ENCODE measurements around the gene SARS1.
"Not testable (repeated sequence)": the region's sequence is repeated elsewhere in the genome, so short reads cannot be mapped to it uniquely, and the experiment has no call there.

The SARS1 gene

GRCh38 chr1:109277434-109278204 lies 63.9 kb downstream of the SARS1 start:
- no peaks in the 10 kb centered on the region for H3K36me3 Mint-ChIP-seq (ENCODE audit: low read depth)
- H3K9me3 Mint-ChIP-seq: no peaks in the 10 kb centered on the region
- peaks cover 15% of the 10 kb centered on the region for H3K4me1 Mint-ChIP-seq (ENCODE audit: low read depth)
- no peaks in the 10 kb centered on the region for H3K27me3 Mint-ChIP-seq
- H3K27ac Mint-ChIP-seq: no peak overlapping the region
- no peak overlapping the region for H3K4me3 Mint-ChIP-seq

- H3K4me1 Mint-ChIP-seq (ENCODE audit: low read depth): peaks cover 24% of the 10 kb centered on the region
- H3K27me3 Mint-ChIP-seq: no peaks in the 10 kb centered on the region
- H3K4me3 Mint-ChIP-seq: no peak overlapping the region
- H3K27ac Mint-ChIP-seq: no peak overlapping the region
- no peaks in the 10 kb centered on the region for H3K9me3 Mint-ChIP-seq
- H3K36me3 Mint-ChIP-seq (ENCODE audit: low read depth): no peaks in the 10 kb centered on the region
Observed at GRCh38 chr1:109279615-109280278, 66.0 kb downstream of the SARS1 start.

GRCh38 chr1:109280862-109281261 lies 67.1 kb downstream of the SARS1 start:
- H3K4me1 Mint-ChIP-seq (ENCODE audit: low read depth): peaks cover 24% of the 10 kb centered on the region

GRCh38 chr1:109281680-109282496 lies 68.2 kb downstream of the SARS1 start:
- Mint-ChIP-seq H3K27ac (no peak overlapping the region), H3K4me3 (peak overlapping the region; percentile 91), H3K4me1 (ENCODE audit: low read depth) (peaks cover 24% of the 10 kb centered on the region), H3K36me3 (ENCODE audit: low read depth) (no peaks in the 10 kb centered on the region), H3K27me3 (no peaks in the 10 kb centered on the region), H3K9me3 (no peaks in the 10 kb centered on the region)

More at GRCh38 chr1:109280862-109281261, 67.1 kb downstream of the SARS1 start:
- Mint-ChIP-seq H3K27ac (no peak overlapping the region), H3K9me3 (no peaks in the 10 kb centered on the region), H3K4me3 (no peak overlapping the region), H3K36me3 (ENCODE audit: low read depth) (no peaks in the 10 kb centered on the region), H3K27me3 (no peaks in the 10 kb centered on the region)

GRCh38 chr1:109282497-109282951 lies 68.8 kb downstream of the SARS1 start:
- H3K4me1 Mint-ChIP-seq (ENCODE audit: low read depth): peaks cover 21% of the 10 kb centered on the region
- H3K4me3 Mint-ChIP-seq: peak overlapping the region; percentile 91
- no peaks in the 10 kb centered on the region for H3K27me3 Mint-ChIP-seq
- H3K36me3 Mint-ChIP-seq (ENCODE audit: low read depth): no peaks in the 10 kb centered on the region
- peak overlapping the region; percentile 71 for H3K27ac Mint-ChIP-seq
- no peaks in the 10 kb centered on the region for H3K9me3 Mint-ChIP-seq

GRCh38 chr1:109282952-109283747 lies 69.4 kb downstream of the SARS1 start, which contains the start of gene PSRC1:
Gene PSRC1 (minus strand): TSS chr1:109283145.
- no peaks in the 10 kb centered on the region for H3K36me3 Mint-ChIP-seq (ENCODE audit: low read depth)
- no peaks in the 10 kb centered on the region for H3K9me3 Mint-ChIP-seq
- no peaks in the 10 kb centered on the region for H3K27me3 Mint-ChIP-seq
- H3K4me3 Mint-ChIP-seq: peak within 1 kb of the TSS; percentile 91
- H3K4me1 Mint-ChIP-seq (ENCODE audit: low read depth): peaks cover 21% of the 10 kb centered on the region
- peak within 1 kb of the TSS; percentile 71 for H3K27ac Mint-ChIP-seq

- Mint-ChIP-seq H3K36me3 (ENCODE audit: low read depth) (no peaks in the 10 kb centered on the region), H3K4me1 (ENCODE audit: low read depth) (peaks cover 21% of the 10 kb centered on the region), H3K27ac (peak overlapping the region; percentile 71), H3K9me3 (no peaks in the 10 kb centered on the region), H3K27me3 (peaks cover 4% of the 10 kb centered on the region), H3K4me3 (peak overlapping the region; percentile 91)
Observed at GRCh38 chr1:109283748-109284600, 70.3 kb downstream of the SARS1 start.

GRCh38 chr1:109286762-109287161 lies 73.0 kb downstream of the SARS1 start:
- not testable (repeated sequence) for H3K27me3 Mint-ChIP-seq; H3K27ac Mint-ChIP-seq; H3K36me3 Mint-ChIP-seq (ENCODE audit: low read depth); H3K4me3 Mint-ChIP-seq; H3K9me3 Mint-ChIP-seq
- H3K4me1 Mint-ChIP-seq (ENCODE audit: low read depth): peaks cover 21% of the 10 kb centered on the region

Measured in stimulated activated naive CD8-positive, alpha-beta T cell treated with anti-CD3 and anti-CD28 coated beads, Interleukin-15, Interleukin-2, amounts not matched to agents 100 ng/mL and 50 ng/mL, for 24 hours (primary cell).